H9 (cell line): ENCODE data around the gene NXPH4. TPM values are rescaled to one million over a fixed set of nuclear protein-coding genes. Genes with fewer than 3 reads are reported as not detected.

ENCODE experiments used
- DNase-seq: peaks from one replicate; pipeline ENCODE4 v3.0.0-alpha.2; 2017
- H2AFZ ChIP-seq: one replicate; pipeline ENCODE4 v1.6.1; 2013; ENCODE audit warnings: mild to moderate bottlenecking, low read length, control low read depth, moderate library complexity
- H2AK5ac ChIP-seq: 2 replicates; pipeline ENCODE4 v1.6.1; 2013; ENCODE audit warnings: low read length, control low read depth, mixed read lengths; ENCODE audit not compliant: insufficient read length
- H2BK120ac ChIP-seq: one replicate; pipeline ENCODE4 v1.6.1; 2013; ENCODE audit warnings: low read depth, mild to moderate bottlenecking, low read length, control low read depth, inconsistent platforms; ENCODE audit not compliant: poor library complexity, severe bottlenecking
- H2BK12ac ChIP-seq: 2 replicates; pipeline ENCODE4 v1.6.1; 2013; ENCODE audit warnings: low read length, control low read depth, mixed read lengths, low read depth; ENCODE audit not compliant: insufficient read length
- H2BK15ac ChIP-seq: 2 replicates; pipeline ENCODE4 v1.6.1; 2013; ENCODE audit warnings: low read depth, low read length, control low read depth
- H2BK20ac ChIP-seq: one replicate; pipeline ENCODE4 v1.6.1; 2013; ENCODE audit warnings: low read depth, mild to moderate bottlenecking, low read length, control low read depth, inconsistent platforms; ENCODE audit not compliant: poor library complexity, severe bottlenecking
- H2BK5ac ChIP-seq: 2 replicates; pipeline ENCODE4 v1.6.1; 2013; ENCODE audit warnings: low read length, control low read depth, mixed read lengths; ENCODE audit not compliant: insufficient read length
- H3K14ac ChIP-seq: 2 replicates; pipeline ENCODE4 v1.6.1; 2013; ENCODE audit warnings: low read length, control low read depth; ENCODE audit not compliant: insufficient read depth
- H3K18ac ChIP-seq: 2 replicates; pipeline ENCODE4 v1.6.1; 2013; ENCODE audit warnings: low read depth, mild to moderate bottlenecking, mixed read lengths, low read length, control low read depth; ENCODE audit not compliant: insufficient read length
- H3K23ac ChIP-seq: 2 replicates; pipeline ENCODE4 v1.6.1; 2013; ENCODE audit warnings: low read length, control low read depth, mixed read lengths, low read depth; ENCODE audit not compliant: insufficient read length
- H3K23me2 ChIP-seq: 2 replicates; pipeline ENCODE4 v1.6.1; 2013; ENCODE audit warnings: low read depth, mild to moderate bottlenecking, mixed read lengths, low read length, control low read depth; ENCODE audit not compliant: insufficient read length, poor library complexity, severe bottlenecking
- H3K27ac ChIP-seq: 2 replicates; pipeline ENCODE4 v1.5.1; 2013; ENCODE audit warnings: low read length, control low read depth, mixed read lengths, low read depth; ENCODE audit not compliant: insufficient read length
- H3K27me3 ChIP-seq: 2 replicates; pipeline ENCODE4 v1.6.1; 2013; ENCODE audit warnings: low read length, control low read depth, inconsistent platforms; ENCODE audit not compliant: insufficient read depth
- H3K4ac ChIP-seq: 2 replicates; pipeline ENCODE4 v1.6.1; 2013; ENCODE audit warnings: low read depth, mild to moderate bottlenecking, control low read depth, inconsistent platforms, low read length, moderate library complexity
- H3K4me1 ChIP-seq: 2 replicates; pipeline ENCODE4 v1.6.1; 2013; ENCODE audit warnings: low read length, control low read depth, inconsistent platforms; ENCODE audit not compliant: insufficient read depth
- H3K4me2 ChIP-seq: 2 replicates; pipeline ENCODE4 v1.6.1; 2013; ENCODE audit warnings: low read length, control low read depth, mixed read lengths; ENCODE audit not compliant: insufficient read length, insufficient read depth
- H3K56ac ChIP-seq: 2 replicates; pipeline ENCODE4 v1.6.1; 2013; ENCODE audit warnings: low read depth, mild to moderate bottlenecking, mixed read lengths, low read length, control low read depth; ENCODE audit not compliant: insufficient read length
- H3K79me1 ChIP-seq: 2 replicates; pipeline ENCODE4 v1.6.1; 2013; ENCODE audit warnings: low read depth, mild to moderate bottlenecking, moderate library complexity, low read length, control low read depth, inconsistent platforms; ENCODE audit not compliant: insufficient read depth, poor library complexity, severe bottlenecking
- H3K79me2 ChIP-seq: 2 replicates; pipeline ENCODE4 v1.6.1; 2013; ENCODE audit warnings: low read length, control low read depth, inconsistent platforms; ENCODE audit not compliant: insufficient read depth
- H3K9ac ChIP-seq: 2 replicates; pipeline ENCODE4 v1.6.1; 2013; ENCODE audit warnings: low read length, control low read depth, mixed read lengths; ENCODE audit not compliant: insufficient read length; ENCODE audit errors: extremely low read depth
- H3K9me3 ChIP-seq: one replicate; pipeline ENCODE4 v1.6.1; 2013; ENCODE audit warnings: low read depth, low read length, inconsistent platforms; ENCODE audit not compliant: control insufficient read depth
- H3T11ph ChIP-seq: one replicate; pipeline ENCODE4 v1.6.1; 2013; ENCODE audit warnings: mild to moderate bottlenecking, low read length, control low read depth, inconsistent platforms
- H4K20me1 ChIP-seq: one replicate; pipeline ENCODE4 v1.6.1; 2013; ENCODE audit not compliant: control insufficient read depth, insufficient read length, insufficient read depth
- H4K5ac ChIP-seq: 2 replicates; pipeline ENCODE4 v1.6.1; 2013; ENCODE audit warnings: low read depth, mild to moderate bottlenecking, mixed read lengths, low read length, control low read depth; ENCODE audit not compliant: insufficient read length
- H4K8ac ChIP-seq: replicated peaks from 2 replicates; pipeline ENCODE4 v1.6.1; 2013; ENCODE audit warnings: low read length, control low read depth, mixed read lengths, low read depth; ENCODE audit not compliant: insufficient read length
- H4K91ac ChIP-seq: 2 replicates; pipeline ENCODE4 v1.6.1; 2013; ENCODE audit warnings: low read depth, mild to moderate bottlenecking, moderate library complexity, mixed read lengths, low read length, control low read depth; ENCODE audit not compliant: insufficient read length
- H3K27ac Mint-ChIP-seq, 3 experiments: 2 replicates in 2 of 3; 3 replicates in 1 of 3; pipeline ENCODE4 v1.8.0; 2020 to 2021; ENCODE audit warnings: mixed read lengths in 3 of 3, mild to moderate bottlenecking in 1 of 3, moderate library complexity in 1 of 3
- H3K27me3 Mint-ChIP-seq: 2 replicates; pipeline ENCODE4 v1.8.0; 2021; ENCODE audit warnings: low read depth, mild to moderate bottlenecking, moderate library complexity, mixed read lengths
- H3K36me3 Mint-ChIP-seq, 3 experiments: 2 replicates in 2 of 3; 3 replicates in 1 of 3; pipeline ENCODE4 v1.8.0; 2020 to 2021; ENCODE audit warnings: low read depth in 3 of 3, mixed read lengths in 3 of 3; ENCODE audit not compliant: insufficient read depth in 1 of 3
- H3K4me1 Mint-ChIP-seq, 2 experiments: 2 replicates each; pipeline ENCODE4 v1.8.0; 2020; ENCODE audit warnings: mixed read lengths in 2 of 2
- H3K4me3 Mint-ChIP-seq, 2 experiments: 2 replicates in 1 of 2; 3 replicates in 1 of 2; pipeline ENCODE4 v1.8.0; 2020 to 2021; ENCODE audit warnings: mild to moderate bottlenecking in 2 of 2, mixed read lengths in 2 of 2, moderate library complexity in 1 of 2
- H3K9me3 Mint-ChIP-seq, 2 experiments: 2 replicates in 1 of 2; 3 replicates in 1 of 2; pipeline ENCODE4 v1.8.0; 2020; ENCODE audit warnings: mild to moderate bottlenecking in 2 of 2, mixed read lengths in 2 of 2, moderate library complexity in 1 of 2
- WGBS: extraction: QIAGEN DNeasy Blood & Tissue Kit; methylation state at CpG from one replicate; pipeline ENCODE4 v1.1.7; 2013; ENCODE audit warnings: missing lambda C conversion rate, low lambda C conversion rate, mixed read lengths; ENCODE audit not compliant: insufficient read length; ENCODE audit errors: extremely low coverage; 5-methylcytosine and 5-hydroxymethylcytosine counted together
- total RNA-seq: library from RNA; stranded (reverse); gene quantifications from 2 replicates; pipeline ENCODE4 v1.2.1, GENCODE V29; 2021
- TF ChIP-seq, protein P1 (sequence below): fragments of 200-600 bp; sonication (generic); conservative IDR thresholded peaks from 3 replicates; pipeline ENCODE4 v1.8.0; 2021; ENCODE audit warnings: antibody characterized with exemption, mild to moderate bottlenecking

The NXPH4 gene
- total RNA-seq, 1 experiment from 2014 or later = 2.1 TPM

- peaks cover 54 to 98% (median 95%) of the 10 kb centered on the region in 3 experiments for H3K36me3 Mint-ChIP-seq
- no CpG with 5 or more reads among the region's 15 CpGs for WGBS
- H3K27ac Mint-ChIP-seq = no peak overlapping the region
These were observed 16.1 kb upstream of the NXPH4 start for GRCh38 chr12:57200497-57200896.

More at GRCh38 chr12:57200497-57200896, 16.1 kb upstream of the NXPH4 start:
- Mint-ChIP-seq H3K4me1 (no peaks in the 10 kb centered on the region), H3K27me3 (no peaks in the 10 kb centered on the region), H3K4me3 (no peak overlapping the region), H3K9me3 (no peaks in the 10 kb centered on the region)
- H2BK120ac ChIP-seq = no peak overlapping the region
- H3K9ac ChIP-seq = no peak overlapping the region
- H4K8ac ChIP-seq = no peak overlapping the region
- no peak overlapping the region for H3K4me2 ChIP-seq
- H3K4ac ChIP-seq = no peak overlapping the region
- H3K23me2 ChIP-seq = no peaks in the 10 kb centered on the region
- DNase-seq = no peak
- H3K9me3 ChIP-seq = no peaks in the 10 kb centered on the region
- no peak overlapping the region for H2BK15ac ChIP-seq
- no peak overlapping the region for H2BK12ac ChIP-seq
- no peak overlapping the region for H4K5ac ChIP-seq
- no peak overlapping the region for H3K23ac ChIP-seq
- no peak overlapping the region for H2AK5ac ChIP-seq
- H4K91ac ChIP-seq = no peak overlapping the region
- H3K18ac ChIP-seq = no peak overlapping the region
- TF ChIP-seq, protein P1, sequence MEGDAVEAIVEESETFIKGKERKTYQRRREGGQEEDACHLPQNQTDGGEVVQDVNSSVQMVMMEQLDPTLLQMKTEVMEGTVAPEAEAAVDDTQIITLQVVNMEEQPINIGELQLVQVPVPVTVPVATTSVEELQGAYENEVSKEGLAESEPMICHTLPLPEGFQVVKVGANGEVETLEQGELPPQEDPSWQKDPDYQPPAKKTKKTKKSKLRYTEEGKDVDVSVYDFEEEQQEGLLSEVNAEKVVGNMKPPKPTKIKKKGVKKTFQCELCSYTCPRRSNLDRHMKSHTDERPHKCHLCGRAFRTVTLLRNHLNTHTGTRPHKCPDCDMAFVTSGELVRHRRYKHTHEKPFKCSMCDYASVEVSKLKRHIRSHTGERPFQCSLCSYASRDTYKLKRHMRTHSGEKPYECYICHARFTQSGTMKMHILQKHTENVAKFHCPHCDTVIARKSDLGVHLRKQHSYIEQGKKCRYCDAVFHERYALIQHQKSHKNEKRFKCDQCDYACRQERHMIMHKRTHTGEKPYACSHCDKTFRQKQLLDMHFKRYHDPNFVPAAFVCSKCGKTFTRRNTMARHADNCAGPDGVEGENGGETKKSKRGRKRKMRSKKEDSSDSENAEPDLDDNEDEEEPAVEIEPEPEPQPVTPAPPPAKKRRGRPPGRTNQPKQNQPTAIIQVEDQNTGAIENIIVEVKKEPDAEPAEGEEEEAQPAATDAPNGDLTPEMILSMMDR = no peak
- H2BK20ac ChIP-seq = no peak overlapping the region
- H3K56ac ChIP-seq = no peak overlapping the region
- no peaks in the 10 kb centered on the region for H3K27me3 ChIP-seq
- no peaks in the 10 kb centered on the region for H3K79me1 ChIP-seq
- H3K4me1 ChIP-seq = no peaks in the 10 kb centered on the region
- H2AFZ ChIP-seq = no peak overlapping the region
- no peaks in the 10 kb centered on the region for H3K79me2 ChIP-seq
- H4K20me1 ChIP-seq = no peaks in the 10 kb centered on the region
- H2BK5ac ChIP-seq = no peak overlapping the region
- H3T11ph ChIP-seq = no peak overlapping the region
- H3K14ac ChIP-seq = no peak overlapping the region
- H3K27ac ChIP-seq = no peak overlapping the region
